ENCODE results near the gene TEC.
A peak's percentile ranks its signal among the peaks of the same experiment; 100 is the strongest.
"Not testable (repeated sequence)": the region's sequence is repeated elsewhere in the genome, so short reads cannot be mapped to it uniquely, and the experiment has no call there.

Gene TEC

GRCh38 chr4:48195853-48196252 is 73.8 kb downstream of the TEC start:
- no peak for DNase-seq (ENCODE audit: low spot score)

- DNase-seq (ENCODE audit: low spot score): no peak
Measured at GRCh38 chr4:48195374-48195773, 74.3 kb downstream of the TEC start.

GRCh38 chr4:48194971-48195370 is 74.7 kb downstream of the TEC start:
- DNase-seq (ENCODE audit: low spot score): no peak

GRCh38 chr4:48193921-48194468 is 75.6 kb downstream of the TEC start:
- DNase-seq (ENCODE audit: low spot score): no peak

- no peak for DNase-seq (ENCODE audit: low spot score)
Measured at GRCh38 chr4:48193096-48193836, 76.4 kb downstream of the TEC start.

- DNase-seq (ENCODE audit: low spot score): no peak
Measured at GRCh38 chr4:48191758-48192157, 77.9 kb downstream of the TEC start.

GRCh38 chr4:48190839-48191238 is 78.8 kb downstream of the TEC start:
- DNase-seq (ENCODE audit: low spot score): no peak

GRCh38 chr4:48189731-48190130 is 79.9 kb downstream of the TEC start:
- DNase-seq (ENCODE audit: low spot score): no peak

- DNase-seq (ENCODE audit: low spot score): no peak
Measured at GRCh38 chr4:48188390-48188789, 81.2 kb downstream of the TEC start.

- no peak for DNase-seq (ENCODE audit: low spot score)
Measured at GRCh38 chr4:48187813-48188212, 81.8 kb downstream of the TEC start.

- DNase-seq (ENCODE audit: low spot score): not testable (repeated sequence)
Measured at GRCh38 chr4:48187066-48187465, 82.6 kb downstream of the TEC start.

GRCh38 chr4:48186394-48186793 is 83.2 kb downstream of the TEC start:
- not testable (repeated sequence) for DNase-seq (ENCODE audit: low spot score)

GRCh38 chr4:48184882-48185281 is 84.8 kb downstream of the TEC start:
- DNase-seq (ENCODE audit: low spot score): no peak

GRCh38 chr4:48180234-48180633 is 89.4 kb downstream of the TEC start:
- no peak for DNase-seq (ENCODE audit: low spot score)

GRCh38 chr4:48178931-48179330 is 90.7 kb downstream of the TEC start:
- DNase-seq (ENCODE audit: low spot score): no peak

GRCh38 chr4:48175806-48176205 is 93.8 kb downstream of the TEC start:
- DNase-seq (ENCODE audit: low spot score): no peak

GRCh38 chr4:48175328-48175727 is 94.3 kb downstream of the TEC start:
- DNase-seq (ENCODE audit: low spot score): no peak

- peak; percentile 56 for DNase-seq (ENCODE audit: low spot score)
Measured at GRCh38 chr4:48173056-48173991, 96.3 kb downstream of the TEC start.

GRCh38 chr4:48172651-48173050 is 97.0 kb downstream of the TEC start:
- no peak for DNase-seq (ENCODE audit: low spot score)

- DNase-seq (ENCODE audit: low spot score): no peak
Measured at GRCh38 chr4:48169636-48170035, 100.0 kb downstream of the TEC start.

GRCh38 chr4:48167538-48168263 is 101.9 kb downstream of the TEC start:
- DNase-seq (ENCODE audit: low spot score): no peak

- not testable (repeated sequence) for DNase-seq (ENCODE audit: low spot score)
Measured at GRCh38 chr4:48164561-48164960, 105.1 kb downstream of the TEC start.

Data from hepatic stellate cell (primary cell).